Cortex of kidney (tissue), 1 donor: ENCODE measurements around the gene CACNA2D4.

Experiments used
- DNase-seq: peaks from one replicate; lab custom pipeline; 2025; lab: John Stamatoyannopoulos, UW

CACNA2D4 gene

GRCh38 chr12:1778911-1779310, 139.5 kb downstream of the CACNA2D4 start:
- DNase-seq = no peak

- no peak for DNase-seq
These were observed 140.7 kb downstream of the CACNA2D4 start for GRCh38 chr12:1777798-1778197.

GRCh38 chr12:1776170-1776921, 142.1 kb downstream of the CACNA2D4 start:
- DNase-seq = no peak

GRCh38 chr12:1773937-1774655, 144.4 kb downstream of the CACNA2D4 start:
- no peak for DNase-seq

- no peak for DNase-seq
These were observed 148.5 kb downstream of the CACNA2D4 start for GRCh38 chr12:1769809-1770494.

- no peak for DNase-seq
These were observed 149.8 kb downstream of the CACNA2D4 start for GRCh38 chr12:1768615-1769014.

GRCh38 chr12:1767407-1768090, 150.9 kb downstream of the CACNA2D4 start:
- no peak for DNase-seq

- no peak for DNase-seq
These were observed 152.3 kb downstream of the CACNA2D4 start for GRCh38 chr12:1766110-1766509.

- DNase-seq = no peak
These were observed 155.3 kb downstream of the CACNA2D4 start for GRCh38 chr12:1763153-1763552.

- DNase-seq = no peak
These were observed 156.6 kb downstream of the CACNA2D4 start for GRCh38 chr12:1761857-1762256.

- DNase-seq = no peak
These were observed 157.7 kb downstream of the CACNA2D4 start for GRCh38 chr12:1760566-1761382.

GRCh38 chr12:1758887-1759286, 159.6 kb downstream of the CACNA2D4 start:
- DNase-seq = no peak

GRCh38 chr12:1758376-1758775, 160.1 kb downstream of the CACNA2D4 start:
- no peak for DNase-seq

GRCh38 chr12:1750300-1750699, 168.2 kb downstream of the CACNA2D4 start:
- DNase-seq = no peak

GRCh38 chr12:1749019-1749418, 169.4 kb downstream of the CACNA2D4 start:
- DNase-seq = no peak

- no peak for DNase-seq
These were observed 170.8 kb downstream of the CACNA2D4 start for GRCh38 chr12:1747609-1748008.

- no peak for DNase-seq
These were observed 173.5 kb downstream of the CACNA2D4 start for GRCh38 chr12:1744932-1745331.
